Smooth muscle cell (in vitro differentiated cells): ENCODE data around the gene IGFBP6. TPM values are rescaled to one million over a fixed set of nuclear protein-coding genes. Genes with fewer than 3 reads are reported as not detected.

Experiments
- DNase-seq: peaks from one replicate; lab custom pipeline; 2025; ENCODE audit not compliant: unreplicated experiment; lab: John Stamatoyannopoulos, UW
- H2AFZ ChIP-seq: fragments of 200-600 bp; sonication (generic); 2 replicates; pipeline ENCODE4 v1.6.0; 2016; ENCODE audit warnings: antibody characterized with exemption, low read depth, mild to moderate bottlenecking
- H3F3A ChIP-seq: fragments of 200-600 bp; sonication (generic); 2 replicates; pipeline ENCODE4 v1.6.0; 2017; ENCODE audit warnings: antibody characterized with exemption, low read depth
- H3K27ac ChIP-seq: fragments of 200-600 bp; sonication (generic); 2 replicates; pipeline ENCODE4 v1.5.1; 2016; ENCODE audit warnings: low read depth, mild to moderate bottlenecking
- H3K27me3 ChIP-seq: fragments of 200-600 bp; sonication (generic); 2 replicates; pipeline ENCODE4 v1.6.1; 2016; ENCODE audit warnings: low read depth, mild to moderate bottlenecking
- H3K36me3 ChIP-seq: fragments of 200-600 bp; sonication (generic); 2 replicates; pipeline ENCODE4 v1.5.1; 2016; ENCODE audit warnings: low read depth
- H3K4me1 ChIP-seq: fragments of 200-600 bp; sonication (generic); 2 replicates; pipeline ENCODE4 v1.5.1; 2016; ENCODE audit warnings: low read depth
- H3K4me2 ChIP-seq: fragments of 200-600 bp; sonication (generic); 2 replicates; pipeline ENCODE4 v1.6.0; 2016; ENCODE audit warnings: mild to moderate bottlenecking
- H3K4me3 ChIP-seq: fragments of 200-600 bp; sonication (generic); 2 replicates; pipeline ENCODE4 v1.5.1; 2016; ENCODE audit warnings: mild to moderate bottlenecking
- H3K79me2 ChIP-seq: fragments of 200-600 bp; sonication (generic); 2 replicates; pipeline ENCODE4 v1.6.0; 2016; ENCODE audit warnings: low read depth, mild to moderate bottlenecking
- H3K9ac ChIP-seq: fragments of 200-600 bp; sonication (generic); 2 replicates; pipeline ENCODE4 v1.6.0; 2016; ENCODE audit warnings: low read depth
- H3K9me3 ChIP-seq: fragments of 200-600 bp; sonication (generic); replicated peaks from 2 replicates; pipeline ENCODE4 v1.5.1; 2016; ENCODE audit warnings: low read depth
- H4K20me1 ChIP-seq: fragments of 200-600 bp; sonication (generic); 2 replicates; pipeline ENCODE4 v1.6.0; 2016; ENCODE audit warnings: low read depth
- CTCF ChIP-seq: fragments of 200-600 bp; sonication (generic); IDR thresholded peaks from 2 replicates; pipeline ENCODE4 v1.5.1; 2017; ENCODE audit warnings: borderline replicate concordance, mild to moderate bottlenecking, antibody characterized with exemption; ENCODE audit not compliant: insufficient read depth, poor library complexity, severe bottlenecking
- WGBS: methylation state at CpG from one replicate; pipeline ENCODE4 v1.1.7; 2016; ENCODE audit warnings: low lambda C conversion rate; 5-methylcytosine and 5-hydroxymethylcytosine counted together
- polyA plus RNA-seq: library from polyadenylated mRNA; unstranded; fragments of >200 nt; fragmentation: Nextera tagmentation; extraction: Ambion mirVana; gene quantifications from 2 replicates; pipeline ENCODE4 v1.2.1, GENCODE V29; 2016
- total RNA-seq: library from RNA; depleted of rRNA; stranded (reverse); fragments of >200 nt; gene quantifications from 2 replicates; pipeline ENCODE4 v1.2.3, GENCODE V29; 2014

The IGFBP6 gene
- total and polyA plus RNA-seq, 2 experiments from 2014 or later: 22.6 to 94.4 TPM

DNA sequence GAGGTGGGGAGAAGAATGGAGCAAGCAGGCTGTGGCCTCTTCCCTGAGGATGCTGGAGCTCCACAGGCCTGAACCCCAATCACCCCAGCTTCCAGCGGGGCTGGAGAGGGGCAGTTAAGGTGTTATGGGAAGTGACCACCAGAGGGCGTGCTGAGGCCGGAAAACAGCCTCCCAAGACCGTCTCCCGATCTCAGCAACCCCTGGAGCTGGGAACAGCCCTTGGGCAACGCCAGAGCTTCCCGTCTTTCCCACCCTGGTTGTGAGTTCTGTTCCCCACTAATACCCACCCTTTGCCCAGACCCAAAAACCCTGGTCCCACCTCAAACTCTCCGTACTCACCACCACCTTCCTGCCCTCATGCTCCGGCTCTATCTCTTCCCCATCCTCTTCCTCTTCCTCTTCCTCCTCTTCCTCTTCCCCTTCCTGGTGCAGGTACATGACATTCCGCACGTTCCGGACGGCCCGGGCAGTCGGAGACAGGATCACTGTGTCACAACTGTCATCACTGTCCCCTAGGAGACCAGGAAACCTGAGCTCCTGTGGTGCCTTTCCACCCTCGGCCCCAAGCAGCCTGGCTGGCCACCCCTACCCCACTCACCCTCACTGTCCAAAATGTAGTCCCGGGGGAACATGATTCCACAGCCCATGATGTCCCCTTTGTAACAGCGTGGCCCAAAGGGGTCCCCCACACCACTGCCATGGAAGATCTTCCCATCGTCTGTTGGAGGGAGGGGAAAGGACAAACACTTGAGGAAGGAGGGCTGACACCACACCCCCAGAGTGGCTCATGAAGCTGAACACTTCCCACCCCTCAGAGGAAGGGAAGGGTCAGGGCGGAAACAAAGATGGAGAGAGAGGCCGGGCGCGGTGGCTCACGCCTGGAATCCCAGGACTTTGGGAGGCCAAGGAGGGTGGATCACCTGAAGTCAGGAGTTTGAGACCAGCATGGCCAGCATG is 31.2 kb upstream of the IGFBP6 start:
- H2AFZ ChIP-seq: no peak overlapping the region
- TF ChIP-seq CTCF: peak; percentile 85
- DNase-seq: peak; percentile 27
- no peaks in the 10 kb centered on the region for H3K36me3 ChIP-seq
- no peak overlapping the region for H3K4me3 ChIP-seq
- H3K27ac ChIP-seq: no peak overlapping the region
- no peaks in the 10 kb centered on the region for H3K79me2 ChIP-seq
- H3K9me3 ChIP-seq: no peaks in the 10 kb centered on the region
- no peaks in the 10 kb centered on the region for H3K27me3 ChIP-seq
- 58% methylated on average over 24 of the region's 24 CpGs for WGBS
- H3K4me1 ChIP-seq: no peaks in the 10 kb centered on the region
- H3K4me2 ChIP-seq: no peak overlapping the region
- no peaks in the 10 kb centered on the region for H3F3A ChIP-seq
- H4K20me1 ChIP-seq: peaks cover 30% of the 10 kb centered on the region
- H3K9ac ChIP-seq: no peak overlapping the region

GRCh38 chr12:53067074-53067992 is 30.1 kb upstream of the IGFBP6 start:
- Histone ChIP-seq H3K27me3 (no peaks in the 10 kb centered on the region), H3K4me1 (no peaks in the 10 kb centered on the region), H3K27ac (no peak overlapping the region), H3K9ac (no peak overlapping the region), H3K79me2 (no peaks in the 10 kb centered on the region), H2AFZ (no peak overlapping the region), H4K20me1 (peaks cover 40% of the 10 kb centered on the region), H3K4me2 (no peak overlapping the region), H3K9me3 (no peaks in the 10 kb centered on the region), H3F3A (no peaks in the 10 kb centered on the region), H3K36me3 (no peaks in the 10 kb centered on the region), H3K4me3 (no peak overlapping the region)
- DNase-seq: no peak
- no peak for TF ChIP-seq CTCF
- WGBS: 84% methylated on average over 7 of the region's 7 CpGs

GRCh38 chr12:53067993-53068770 is 29.3 kb upstream of the IGFBP6 start:
- H3K27me3 ChIP-seq: no peaks in the 10 kb centered on the region
- no peak overlapping the region for H3K4me2 ChIP-seq
- H4K20me1 ChIP-seq: peaks cover 44% of the 10 kb centered on the region
- H3K36me3 ChIP-seq: no peaks in the 10 kb centered on the region
- H3F3A ChIP-seq: no peaks in the 10 kb centered on the region
- H2AFZ ChIP-seq: no peak overlapping the region
- TF ChIP-seq CTCF: no peak
- 96% methylated on average over 13 of the region's 13 CpGs for WGBS
- no peaks in the 10 kb centered on the region for H3K4me1 ChIP-seq
- no peak overlapping the region for H3K9ac ChIP-seq
- H3K27ac ChIP-seq: no peak overlapping the region
- H3K9me3 ChIP-seq: no peaks in the 10 kb centered on the region
- H3K4me3 ChIP-seq: no peak overlapping the region
- no peak for DNase-seq
- H3K79me2 ChIP-seq: no peaks in the 10 kb centered on the region
